Activated B cell treated with CpG ODN at 0.5 μM for 24 hours (primary cell): Measurements from ENCODE around the gene FAM168A. TPM values are rescaled to one million over a fixed set of nuclear protein-coding genes. Genes with fewer than 3 reads are reported as not detected.
"Not testable (repeated sequence)": the region's sequence is repeated elsewhere in the genome, so short reads cannot be mapped to it uniquely, and the experiment has no call there.

Source experiments
- ATAC-seq: fragments of 200-7000 bp; cut with Tn5 transposase; one replicate; pipeline ENCODE4 v1.10.0; 2021; ENCODE audit warnings: low read depth, mild to moderate bottlenecking, moderate library complexity
- CTCF ChIA-PET: fragments of 350-600 bp; sonication (Branson Sonifier 250); formaldehyde crosslinking; loops from one replicate; lab custom pipeline; 2021; ENCODE audit warnings: antibody characterized with exemption; lab: Charles Lee
- POLR2A ChIA-PET: fragments of 350-600 bp; sonication (Branson Sonifier 250); formaldehyde crosslinking; loops from one replicate; lab custom pipeline; 2021; ENCODE audit warnings: antibody characterized with exemption; lab: Charles Lee
- DNase-seq: peaks from one replicate; pipeline ENCODE4 v3.0.0; 2022
- H3K27ac Mint-ChIP-seq: one replicate; pipeline ENCODE4 v1.8.0; 2020; ENCODE audit warnings: mixed read lengths
- H3K27me3 Mint-ChIP-seq: one replicate; pipeline ENCODE4 v1.8.0; 2021; ENCODE audit warnings: mixed read lengths
- H3K36me3 Mint-ChIP-seq: one replicate; pipeline ENCODE4 v1.8.0; 2021; ENCODE audit warnings: low read depth, mixed read lengths
- H3K4me1 Mint-ChIP-seq: one replicate; pipeline ENCODE4 v1.8.0; 2021; ENCODE audit warnings: mixed read lengths
- H3K4me3 Mint-ChIP-seq: one replicate; pipeline ENCODE4 v1.8.0; 2020; ENCODE audit warnings: mild to moderate bottlenecking, mixed read lengths
- H3K9me3 Mint-ChIP-seq: one replicate; pipeline ENCODE4 v1.8.0; 2020; ENCODE audit warnings: mixed read lengths
- intact Hi-C: fragments of 100-400 bp; cut with micrococcal nuclease; formaldehyde crosslinking; loops from one replicate; pipeline ENCODE4 v1.15.1; 2024
- total RNA-seq: library from RNA; stranded (reverse); gene quantifications from 2 replicates; pipeline ENCODE4 v1.2.3, GENCODE V29; 2022
- TF ChIP-seq, protein P1 (sequence below): fragments of 200-600 bp; IDR thresholded peaks from one replicate; pipeline ENCODE4 v1.8.0; 2022; ENCODE audit warnings: antibody characterized with exemption, mild to moderate bottlenecking

Gene FAM168A
- total RNA-seq, 1 donor from 2014 or later = 16.5 TPM

- DNase-seq (no peak), ATAC-seq (no peak)
- POLR2A ChIA-PET = interaction anchor here (0.7 kb wide), 2 partner anchors 70 to 848 kb away, joined by 7 to 9 read pairs; no protein-coding TSS in a partner anchor
- no peak overlapping the region for H3K4me3 Mint-ChIP-seq
- H3K36me3 Mint-ChIP-seq = no peaks in the 10 kb centered on the region
- no peak overlapping the region for H3K27ac Mint-ChIP-seq
- no peaks in the 10 kb centered on the region for H3K4me1 Mint-ChIP-seq
- TF ChIP-seq, protein P1, sequence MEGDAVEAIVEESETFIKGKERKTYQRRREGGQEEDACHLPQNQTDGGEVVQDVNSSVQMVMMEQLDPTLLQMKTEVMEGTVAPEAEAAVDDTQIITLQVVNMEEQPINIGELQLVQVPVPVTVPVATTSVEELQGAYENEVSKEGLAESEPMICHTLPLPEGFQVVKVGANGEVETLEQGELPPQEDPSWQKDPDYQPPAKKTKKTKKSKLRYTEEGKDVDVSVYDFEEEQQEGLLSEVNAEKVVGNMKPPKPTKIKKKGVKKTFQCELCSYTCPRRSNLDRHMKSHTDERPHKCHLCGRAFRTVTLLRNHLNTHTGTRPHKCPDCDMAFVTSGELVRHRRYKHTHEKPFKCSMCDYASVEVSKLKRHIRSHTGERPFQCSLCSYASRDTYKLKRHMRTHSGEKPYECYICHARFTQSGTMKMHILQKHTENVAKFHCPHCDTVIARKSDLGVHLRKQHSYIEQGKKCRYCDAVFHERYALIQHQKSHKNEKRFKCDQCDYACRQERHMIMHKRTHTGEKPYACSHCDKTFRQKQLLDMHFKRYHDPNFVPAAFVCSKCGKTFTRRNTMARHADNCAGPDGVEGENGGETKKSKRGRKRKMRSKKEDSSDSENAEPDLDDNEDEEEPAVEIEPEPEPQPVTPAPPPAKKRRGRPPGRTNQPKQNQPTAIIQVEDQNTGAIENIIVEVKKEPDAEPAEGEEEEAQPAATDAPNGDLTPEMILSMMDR = no peak
- H3K9me3 Mint-ChIP-seq = no peaks in the 10 kb centered on the region
- CTCF ChIA-PET = no interaction called here
- intact Hi-C loops = no loop called here
- H3K27me3 Mint-ChIP-seq = no peaks in the 10 kb centered on the region
These were observed 151.1 kb downstream of the FAM168A start for GRCh38 chr11:73446766-73447165.

GRCh38 chr11:73445980-73446379 lies 151.9 kb downstream of the FAM168A start:
- CTCF ChIA-PET = no interaction called here
- DNase-seq = no peak
- Mint-ChIP-seq H3K4me3 (no peak overlapping the region), H3K27me3 (no peaks in the 10 kb centered on the region), H3K36me3 (no peaks in the 10 kb centered on the region), H3K9me3 (no peaks in the 10 kb centered on the region), H3K27ac (no peak overlapping the region), H3K4me1 (no peaks in the 10 kb centered on the region)
- intact Hi-C loops = no loop called here
- TF ChIP-seq, protein P1 = no peak
- POLR2A ChIA-PET = no interaction called here
- no peak for ATAC-seq

DNA sequence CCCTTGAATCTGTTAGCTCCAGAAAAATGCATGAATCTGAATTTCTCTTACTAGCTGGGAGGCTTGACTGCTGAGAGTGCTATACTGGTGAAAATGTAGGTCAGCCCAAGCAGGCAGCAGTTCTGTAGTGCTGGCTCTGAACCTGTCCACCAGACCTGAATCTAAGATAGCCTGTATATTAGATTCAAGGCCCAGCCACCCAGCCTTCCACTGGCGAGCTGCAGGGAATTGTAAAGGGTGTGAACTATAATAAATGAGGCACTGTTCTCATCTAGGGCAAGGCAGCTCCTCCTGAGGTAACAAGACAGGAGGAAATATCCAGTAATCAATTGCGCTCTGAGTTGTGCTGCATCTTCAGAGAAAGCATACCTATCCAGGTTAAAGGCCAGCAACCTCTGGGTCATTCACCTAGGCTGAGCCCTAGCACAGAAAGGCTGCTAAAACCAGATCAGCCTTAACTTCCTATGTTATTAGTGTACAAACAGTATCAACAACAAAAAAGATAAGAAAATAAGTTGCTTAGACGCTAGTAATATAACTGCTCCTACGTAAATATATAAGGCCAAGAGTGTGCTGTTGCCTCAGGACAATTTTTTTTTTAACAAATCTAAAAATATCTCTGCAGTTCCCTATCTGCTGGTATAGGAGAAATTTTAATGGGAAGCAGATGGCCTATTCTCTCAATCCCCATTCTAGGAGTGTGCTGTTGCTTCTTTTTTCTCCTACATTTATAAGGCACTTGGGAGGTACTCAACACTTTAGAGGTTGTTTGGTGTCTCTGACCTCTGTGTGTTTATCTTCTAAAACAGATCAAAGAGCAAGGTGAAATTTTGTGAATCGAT lies 158.7 kb downstream of the FAM168A start:
- DNase-seq = no peak
- Mint-ChIP-seq H3K4me3 (no peak overlapping the region), H3K27me3 (no peaks in the 10 kb centered on the region), H3K36me3 (peaks cover 3% of the 10 kb centered on the region), H3K27ac (no peak overlapping the region), H3K4me1 (no peaks in the 10 kb centered on the region), H3K9me3 (no peaks in the 10 kb centered on the region)
- intact Hi-C loops = no loop called here
- ChIA-PET POLR2A (no interaction called here), CTCF (no interaction called here)
- no peak for ATAC-seq
- TF ChIP-seq, protein P1 = no peak

DNA sequence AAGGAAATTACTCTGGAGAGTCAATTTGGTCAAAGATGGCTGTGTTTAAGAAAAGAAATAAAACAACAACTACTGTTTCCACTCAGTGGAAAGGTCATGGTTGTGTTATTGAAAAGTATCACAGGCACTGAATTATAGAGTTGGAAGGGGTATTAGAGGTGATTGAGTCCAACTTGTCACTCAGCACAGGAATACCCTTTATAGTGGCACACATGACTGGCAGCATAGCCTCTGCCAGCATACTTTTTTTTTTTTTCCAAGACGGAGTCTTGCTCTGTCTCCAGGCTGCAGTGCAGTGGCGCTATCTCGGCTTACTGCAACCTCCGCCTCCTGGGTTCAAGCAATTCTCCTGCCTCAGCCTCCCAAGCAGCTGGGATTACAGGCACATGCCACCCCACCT lies 161.1 kb downstream of the FAM168A start:
- H3K4me1 Mint-ChIP-seq, H3K9me3 Mint-ChIP-seq, H3K4me3 Mint-ChIP-seq, H3K27ac Mint-ChIP-seq, intact Hi-C loops, POLR2A ChIA-PET, ATAC-seq, CTCF ChIA-PET, H3K27me3 Mint-ChIP-seq, H3K36me3 Mint-ChIP-seq, DNase-seq: not testable (repeated sequence)

DNA sequence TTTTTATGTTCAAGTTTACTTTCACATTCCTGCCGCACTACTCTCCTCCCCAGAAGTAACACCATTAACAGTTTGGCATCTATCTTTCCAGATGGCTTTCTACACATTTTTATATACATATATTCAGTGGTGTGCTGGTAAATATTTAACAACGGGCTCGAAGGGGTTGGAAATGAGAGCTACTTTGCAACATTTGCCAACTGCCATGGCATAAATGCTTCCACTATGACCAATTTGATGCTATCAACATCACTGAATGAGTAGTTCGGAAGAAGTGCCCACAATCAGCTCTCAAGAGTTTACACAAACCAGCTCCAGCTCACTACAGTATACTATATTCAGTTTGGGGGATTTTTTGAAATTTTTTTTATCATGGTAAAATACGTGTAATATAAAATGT lies 166.5 kb downstream of the FAM168A start:
- no peak for ATAC-seq
- CTCF ChIA-PET = no interaction called here

More for the DNA sequence above, 166.5 kb downstream of the FAM168A start:
- POLR2A ChIA-PET = no interaction called here
- Mint-ChIP-seq H3K4me3 (no peak overlapping the region), H3K27ac (no peak overlapping the region), H3K4me1 (no peaks in the 10 kb centered on the region), H3K27me3 (no peaks in the 10 kb centered on the region), H3K9me3 (no peaks in the 10 kb centered on the region), H3K36me3 (peaks cover 7% of the 10 kb centered on the region)
- no peak for DNase-seq
- intact Hi-C loops = no loop called here
- TF ChIP-seq, protein P1 = no peak
